ENCODE data around the gene DACH2. TPM values are rescaled to one million over a fixed set of nuclear protein-coding genes. Genes with fewer than 3 reads are reported as not detected.

Gene DACH2
- polyA plus RNA-seq, 3 donors = not detected

GRCh38 chrX:86724277-86724676 lies 576.0 kb downstream of the DACH2 start:
- Histone ChIP-seq H4K20me1 (ENCODE audit: insufficient read depth, low read length) (no peaks in the 10 kb centered on the region), H3K36me3 (replicated peaks in 1 of 2; ENCODE audit: control insufficient read depth in 1 of 2, insufficient read depth in 2 of 2, low read length in 2 of 2) (no peaks in the 10 kb centered on the region), H3K79me2 (ENCODE audit: insufficient read depth, low read length) (no peaks in the 10 kb centered on the region), H3K27me3 (ENCODE audit: control insufficient read depth in 2 of 2, insufficient read depth in 2 of 2, low read length in 2 of 2) (no peaks in the 10 kb centered on the region), H3K4me1 (ENCODE audit: control insufficient read depth in 1 of 2, insufficient read depth in 2 of 2, low read length in 2 of 2) (no peaks in the 10 kb centered on the region), H3K9me3 (replicated peaks in 1 of 2; ENCODE audit: control insufficient read depth in 1 of 2, insufficient read depth in 1 of 2, low read length in 2 of 2) (peaks cover 0 to 12% of the 10 kb centered on the region in 2 donors), H3K9ac (ENCODE audit: insufficient read depth, low read length, poor library complexity, severe bottlenecking) (no peak overlapping the region), H3K4me2 (replicated peaks; ENCODE audit: extremely low read depth, low read length, poor library complexity, severe bottlenecking) (no peak overlapping the region), H2AFZ (ENCODE audit: insufficient read depth, low read depth, low read length, poor library complexity, severe bottlenecking) (no peak overlapping the region), H3K27ac (ENCODE audit: low read depth in 1 of 2, low read length in 2 of 2) (no peak overlapping the region), H3K4me3 (replicated peaks in 1 of 3; ENCODE audit: low read depth in 2 of 3, low read length in 3 of 3) (no peak overlapping the region)
- DNase-seq = no peak
- Mint-ChIP-seq H3K36me3 (no peaks in the 10 kb centered on the region), H3K27me3 (ENCODE audit: low read depth in 3 of 3) (no peaks in the 10 kb centered on the region), H3K27ac (no peak overlapping the region), H3K4me3 (no peak overlapping the region), H3K4me1 (no peaks in the 10 kb centered on the region), H3K9me3 (peaks cover 0 to 11% (median 5%) of the 10 kb centered on the region in 7 donors)
- intact Hi-C loops (cut with micrococcal nuclease) = no loop called here
- no CpG with 5 or more reads among the region's 3 CpGs for WGBS (ENCODE audit: insufficient coverage)
- TF ChIP-seq CTCF (IDR thresholded peaks at IDR 0.05) = no peak

- Histone ChIP-seq H2AFZ (ENCODE audit: insufficient read depth, low read depth, low read length, poor library complexity, severe bottlenecking) (no peak overlapping the region), H4K20me1 (ENCODE audit: insufficient read depth, low read length) (no peaks in the 10 kb centered on the region), H3K36me3 (replicated peaks in 1 of 2; ENCODE audit: control insufficient read depth in 1 of 2, insufficient read depth in 2 of 2, low read length in 2 of 2) (no peaks in the 10 kb centered on the region), H3K9me3 (replicated peaks in 1 of 2; ENCODE audit: control insufficient read depth in 1 of 2, insufficient read depth in 1 of 2, low read length in 2 of 2) (no peaks in the 10 kb centered on the region), H3K9ac (ENCODE audit: insufficient read depth, low read length, poor library complexity, severe bottlenecking) (no peak overlapping the region), H3K4me3 (replicated peaks in 1 of 3; ENCODE audit: low read depth in 2 of 3, low read length in 3 of 3) (no peak overlapping the region), H3K4me2 (replicated peaks; ENCODE audit: extremely low read depth, low read length, poor library complexity, severe bottlenecking) (no peak overlapping the region), H3K27me3 (ENCODE audit: control insufficient read depth in 2 of 2, insufficient read depth in 2 of 2, low read length in 2 of 2) (no peaks in the 10 kb centered on the region), H3K79me2 (ENCODE audit: insufficient read depth, low read length) (no peaks in the 10 kb centered on the region), H3K27ac (ENCODE audit: low read depth in 1 of 2, low read length in 2 of 2) (no peak overlapping the region), H3K4me1 (ENCODE audit: control insufficient read depth in 1 of 2, insufficient read depth in 2 of 2, low read length in 2 of 2) (no peaks in the 10 kb centered on the region)
- Mint-ChIP-seq H3K27me3 (ENCODE audit: low read depth in 3 of 3) (no peaks in the 10 kb centered on the region), H3K9me3 (peaks cover 0 to 2% (median 0%) of the 10 kb centered on the region in 7 donors), H3K27ac (no peak overlapping the region), H3K4me1 (no peaks in the 10 kb centered on the region), H3K4me3 (no peak overlapping the region), H3K36me3 (no peaks in the 10 kb centered on the region)
- DNase-seq = no peak
- WGBS (ENCODE audit: insufficient coverage) = no CpG with 5 or more reads among the region's 3 CpGs
- no peak for TF ChIP-seq CTCF (IDR thresholded peaks at IDR 0.05)
- intact Hi-C loops (cut with micrococcal nuclease) = no loop called here
These were observed 598.8 kb downstream of the DACH2 start for GRCh38 chrX:86747091-86747490.

Measured in CD14-positive monocyte (primary cell).